ENCODE results near the gene SLC39A3. TPM values are rescaled to one million over a fixed set of nuclear protein-coding genes. Genes with fewer than 3 reads are reported as not detected.

Gene SLC39A3
- total and polyA plus RNA-seq, 2 experiments from 2014 or later: 33.5 to 47.4 TPM

GRCh38 chr19:2765376-2765775, 25.6 kb upstream of the SLC39A3 start:
- Histone ChIP-seq H3K9me2 (ENCODE audit: insufficient read depth) (no peaks in the 10 kb centered on the region), H3K79me2 (replicated peaks; ENCODE audit: insufficient read depth) (peaks cover 12% of the 10 kb centered on the region), H3F3A (replicated peaks; ENCODE audit: low read depth) (no peaks in the 10 kb centered on the region), H3K4me1 (ENCODE audit: insufficient read depth) (no peaks in the 10 kb centered on the region), H3K4me3 (no peak overlapping the region), H3K27ac (ENCODE audit: low read depth) (no peak overlapping the region), H3K4me2 (no peak overlapping the region), H2AFZ (no peak overlapping the region), H3K36me3 (ENCODE audit: insufficient read depth) (peaks cover 9% of the 10 kb centered on the region; the same call in 1 of the 2 replicates), H3K27me3 (ENCODE audit: insufficient read depth) (no peaks in the 10 kb centered on the region), H4K20me1 (replicated peaks; ENCODE audit: insufficient read depth) (peaks cover 6% of the 10 kb centered on the region; the same call in 1 of the 2 replicates)
- H3K4me3 Mint-ChIP-seq: no peak overlapping the region
- no peak for DNase-seq (ENCODE audit: low spot score)
- no peak for TF ChIP-seq EZH2phosphoT487 (IDR thresholded peaks at IDR 0.05; ENCODE audit: unreplicated experiment)
- TF ChIP-seq CTCF (conservative IDR thresholded peaks at IDR 0.05; ENCODE audit: low read depth in 2 of 2): no peak
- TF ChIP-seq ZNF331 (CRISPR knock-in tag; IDR thresholded peaks at IDR 0.05; ENCODE audit: low read depth): no peak
- TF ChIP-seq ZNF462 (CRISPR knock-in tag; IDR thresholded peaks at IDR 0.05): no peak
- TF ChIP-seq EZH2 (IDR thresholded peaks at IDR 0.05; ENCODE audit: low read depth, unreplicated experiment): no peak
- TF ChIP-seq REST (IDR thresholded peaks at IDR 0.05; ENCODE audit: unreplicated experiment): no peak
- H3K27me3 Mint-ChIP-seq (ENCODE audit: insufficient read depth, low read depth, poor library complexity): peaks cover 8% of the 10 kb centered on the region
- peaks cover 49% of the 10 kb centered on the region for H3K36me3 Mint-ChIP-seq (ENCODE audit: low read depth)
- no peak overlapping the region for H3K27ac Mint-ChIP-seq
- no peaks in the 10 kb centered on the region for H3K4me1 Mint-ChIP-seq
- no peaks in the 10 kb centered on the region for H3K9me3 Mint-ChIP-seq
- no peak for ATAC-seq

Measured in GM23338 (cell line).